Measurements from ENCODE around the gene CCNE1.

Gene CCNE1

DNA sequence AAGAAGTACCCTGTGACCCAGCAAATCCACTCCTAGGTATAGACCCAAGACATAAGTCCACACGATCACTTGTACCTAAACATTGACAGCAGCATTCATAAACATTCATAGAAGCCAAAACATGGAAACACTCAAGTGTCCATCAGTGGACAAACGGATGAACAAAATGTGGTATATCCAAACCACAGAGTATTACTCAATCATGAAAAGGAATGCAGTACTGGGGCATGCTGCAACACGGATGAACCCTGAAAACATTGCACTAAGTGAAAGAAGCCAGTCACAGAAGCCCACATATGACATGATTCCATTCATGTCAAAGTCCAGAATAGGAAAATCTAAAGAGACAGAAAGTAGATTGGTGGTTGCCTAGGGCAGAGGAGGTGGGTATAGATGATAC is 22.8 kb upstream of the CCNE1 start:
- no peak for TF ChIP-seq POLR2AphosphoS5 (IDR thresholded peaks at IDR 0.05; ENCODE audit: low read depth, low read length)
- no peak for TF ChIP-seq FOXP2 (optimal IDR thresholded peaks at IDR 0.05; ENCODE audit: borderline replicate concordance, extremely low read depth, extremely low read length, insufficient read depth)
- TF ChIP-seq SIN3A (IDR thresholded peaks at IDR 0.05; ENCODE audit: borderline replicate concordance, insufficient read depth, low read length) = no peak
- TF ChIP-seq, protein P1, sequence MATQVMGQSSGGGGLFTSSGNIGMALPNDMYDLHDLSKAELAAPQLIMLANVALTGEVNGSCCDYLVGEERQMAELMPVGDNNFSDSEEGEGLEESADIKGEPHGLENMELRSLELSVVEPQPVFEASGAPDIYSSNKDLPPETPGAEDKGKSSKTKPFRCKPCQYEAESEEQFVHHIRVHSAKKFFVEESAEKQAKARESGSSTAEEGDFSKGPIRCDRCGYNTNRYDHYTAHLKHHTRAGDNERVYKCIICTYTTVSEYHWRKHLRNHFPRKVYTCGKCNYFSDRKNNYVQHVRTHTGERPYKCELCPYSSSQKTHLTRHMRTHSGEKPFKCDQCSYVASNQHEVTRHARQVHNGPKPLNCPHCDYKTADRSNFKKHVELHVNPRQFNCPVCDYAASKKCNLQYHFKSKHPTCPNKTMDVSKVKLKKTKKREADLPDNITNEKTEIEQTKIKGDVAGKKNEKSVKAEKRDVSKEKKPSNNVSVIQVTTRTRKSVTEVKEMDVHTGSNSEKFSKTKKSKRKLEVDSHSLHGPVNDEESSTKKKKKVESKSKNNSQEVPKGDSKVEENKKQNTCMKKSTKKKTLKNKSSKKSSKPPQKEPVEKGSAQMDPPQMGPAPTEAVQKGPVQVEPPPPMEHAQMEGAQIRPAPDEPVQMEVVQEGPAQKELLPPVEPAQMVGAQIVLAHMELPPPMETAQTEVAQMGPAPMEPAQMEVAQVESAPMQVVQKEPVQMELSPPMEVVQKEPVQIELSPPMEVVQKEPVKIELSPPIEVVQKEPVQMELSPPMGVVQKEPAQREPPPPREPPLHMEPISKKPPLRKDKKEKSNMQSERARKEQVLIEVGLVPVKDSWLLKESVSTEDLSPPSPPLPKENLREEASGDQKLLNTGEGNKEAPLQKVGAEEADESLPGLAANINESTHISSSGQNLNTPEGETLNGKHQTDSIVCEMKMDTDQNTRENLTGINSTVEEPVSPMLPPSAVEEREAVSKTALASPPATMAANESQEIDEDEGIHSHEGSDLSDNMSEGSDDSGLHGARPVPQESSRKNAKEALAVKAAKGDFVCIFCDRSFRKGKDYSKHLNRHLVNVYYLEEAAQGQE (IDR thresholded peaks at IDR 0.05; ENCODE audit: insufficient read depth in 1 of 2, low read depth in 2 of 2, low read length in 2 of 2) = no peak
- TF ChIP-seq TAF1 (IDR thresholded peaks at IDR 0.05; ENCODE audit: borderline replicate concordance, insufficient read depth, low read length) = no peak

DNA sequence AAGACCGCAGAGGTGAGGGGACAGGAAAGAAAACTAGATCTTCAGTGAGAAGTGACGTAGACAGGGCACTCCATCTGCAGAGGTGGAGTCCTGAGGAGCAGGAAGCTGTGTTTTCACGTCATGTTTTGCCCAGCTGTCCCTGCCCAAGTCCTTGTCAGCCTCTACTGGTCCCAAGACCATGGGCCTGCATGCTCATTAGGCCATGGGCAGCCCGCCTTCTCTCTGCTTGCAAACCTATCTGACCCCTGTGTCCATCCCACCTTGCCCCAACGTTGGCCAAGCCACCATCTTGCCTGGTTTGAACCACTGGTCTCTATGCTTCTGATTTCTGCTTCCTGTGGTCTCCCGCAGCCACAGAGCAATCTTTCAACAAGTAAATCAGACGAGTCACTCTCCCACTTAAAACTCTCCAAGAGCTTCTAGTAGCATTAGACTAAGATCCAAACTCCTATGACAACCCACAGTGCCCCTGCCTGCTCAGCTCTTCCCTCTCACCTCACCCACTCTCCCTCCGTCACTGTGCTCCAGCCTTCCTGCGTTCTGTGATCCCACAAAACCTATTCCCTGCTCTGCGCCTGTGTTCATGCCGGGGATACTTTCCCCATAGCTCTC is 18.6 kb upstream of the CCNE1 start:
- TF ChIP-seq POLR2AphosphoS5 (IDR thresholded peaks at IDR 0.05; ENCODE audit: low read depth, low read length) = no peak
- TF ChIP-seq, protein P1 (IDR thresholded peaks at IDR 0.05; ENCODE audit: insufficient read depth in 1 of 2, low read depth in 2 of 2, low read length in 2 of 2) = no peak
- no peak for TF ChIP-seq TAF1 (IDR thresholded peaks at IDR 0.05; ENCODE audit: borderline replicate concordance, insufficient read depth, low read length)
- no peak for TF ChIP-seq SIN3A (IDR thresholded peaks at IDR 0.05; ENCODE audit: borderline replicate concordance, insufficient read depth, low read length)
- TF ChIP-seq FOXP2 (optimal IDR thresholded peaks at IDR 0.05; ENCODE audit: borderline replicate concordance, extremely low read depth, extremely low read length, insufficient read depth) = no peak

DNA sequence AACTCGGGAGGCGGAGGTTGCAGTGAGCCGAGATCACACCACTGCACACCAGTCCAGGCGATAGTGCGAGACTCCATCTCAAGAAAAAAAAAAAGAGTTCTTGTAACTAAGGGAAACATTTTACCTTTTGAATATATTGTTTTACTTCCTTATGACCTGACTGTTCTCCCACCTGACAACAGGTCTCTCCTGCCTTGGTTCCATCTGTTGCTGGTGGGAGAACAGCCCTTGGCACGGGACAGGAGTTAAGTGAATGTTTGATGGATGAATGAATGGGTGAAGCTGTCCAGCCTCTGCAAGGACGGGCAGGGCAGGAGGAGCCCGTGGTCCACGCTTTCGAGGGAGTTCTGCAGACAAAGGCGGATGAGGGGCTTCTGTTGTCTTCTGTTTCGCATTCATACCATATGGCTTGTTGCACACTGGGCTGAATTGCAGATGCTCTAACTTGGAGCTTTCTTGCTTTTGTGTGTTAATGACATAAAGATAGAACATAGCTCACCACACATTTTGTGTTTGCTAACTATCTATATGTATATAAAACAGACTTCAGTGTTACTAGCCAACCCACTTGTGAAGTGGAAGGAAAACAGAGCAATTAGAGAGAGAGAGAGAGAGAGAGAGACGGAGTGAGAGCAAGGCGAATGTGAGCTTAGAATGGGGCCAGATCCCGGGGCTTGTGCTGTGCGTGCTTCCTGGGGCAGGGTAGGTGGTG is 16.2 kb upstream of the CCNE1 start:
- TF ChIP-seq FOXP2 (optimal IDR thresholded peaks at IDR 0.05; ENCODE audit: borderline replicate concordance, extremely low read depth, extremely low read length, insufficient read depth) (no peak), POLR2AphosphoS5 (IDR thresholded peaks at IDR 0.05; ENCODE audit: low read depth, low read length) (no peak), TAF1 (IDR thresholded peaks at IDR 0.05; ENCODE audit: borderline replicate concordance, insufficient read depth, low read length) (no peak), SIN3A (IDR thresholded peaks at IDR 0.05; ENCODE audit: borderline replicate concordance, insufficient read depth, low read length) (no peak)
- TF ChIP-seq, protein P1 (IDR thresholded peaks at IDR 0.05; ENCODE audit: insufficient read depth in 1 of 2, low read depth in 2 of 2, low read length in 2 of 2) = no peak

DNA sequence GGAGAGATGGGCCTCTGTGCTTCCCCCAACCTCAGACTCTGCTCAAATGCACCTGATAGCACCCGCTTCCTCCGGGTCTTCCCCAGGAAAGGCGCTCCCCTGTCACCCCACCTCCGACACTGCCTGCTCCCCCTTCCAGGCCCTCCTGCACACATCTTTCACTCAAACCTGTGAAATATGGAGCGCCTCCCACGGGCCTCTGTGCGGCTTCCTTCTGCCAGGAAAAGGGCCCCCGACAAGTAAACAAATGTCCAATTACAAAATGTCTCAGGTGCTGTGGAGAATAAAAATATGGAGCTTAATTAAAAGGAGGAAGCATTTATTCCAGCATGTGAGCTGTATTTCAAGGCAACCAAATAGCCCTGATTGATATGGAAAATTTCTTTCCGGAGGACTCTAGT is 15.6 kb upstream of the CCNE1 start:
- TF ChIP-seq FOXP2 (optimal IDR thresholded peaks at IDR 0.05; ENCODE audit: borderline replicate concordance, extremely low read depth, extremely low read length, insufficient read depth) (no peak), SIN3A (IDR thresholded peaks at IDR 0.05; ENCODE audit: borderline replicate concordance, insufficient read depth, low read length) (no peak), TAF1 (IDR thresholded peaks at IDR 0.05; ENCODE audit: borderline replicate concordance, insufficient read depth, low read length) (no peak), POLR2AphosphoS5 (IDR thresholded peaks at IDR 0.05; ENCODE audit: low read depth, low read length) (no peak)
- TF ChIP-seq, protein P1 (IDR thresholded peaks at IDR 0.05; ENCODE audit: insufficient read depth in 1 of 2, low read depth in 2 of 2, low read length in 2 of 2) = no peak

All from PFSK-1 (cell line).